H9 (cell line): ENCODE results near the gene DPY19L3. TPM values are rescaled to one million over a fixed set of nuclear protein-coding genes. Genes with fewer than 3 reads are reported as not detected.

Source experiments
- DNase-seq: peaks from one replicate; pipeline ENCODE4 v3.0.0-alpha.2; 2017
- H2AFZ ChIP-seq: one replicate; pipeline ENCODE4 v1.6.1; 2013; ENCODE audit warnings: mild to moderate bottlenecking, low read length, control low read depth, moderate library complexity
- H2AK5ac ChIP-seq: 2 replicates; pipeline ENCODE4 v1.6.1; 2013; ENCODE audit warnings: low read length, control low read depth, mixed read lengths; ENCODE audit not compliant: insufficient read length
- H2BK120ac ChIP-seq: one replicate; pipeline ENCODE4 v1.6.1; 2013; ENCODE audit warnings: low read depth, mild to moderate bottlenecking, low read length, control low read depth, inconsistent platforms; ENCODE audit not compliant: poor library complexity, severe bottlenecking
- H2BK12ac ChIP-seq: 2 replicates; pipeline ENCODE4 v1.6.1; 2013; ENCODE audit warnings: low read length, control low read depth, mixed read lengths, low read depth; ENCODE audit not compliant: insufficient read length
- H2BK15ac ChIP-seq: 2 replicates; pipeline ENCODE4 v1.6.1; 2013; ENCODE audit warnings: low read depth, low read length, control low read depth
- H2BK20ac ChIP-seq: one replicate; pipeline ENCODE4 v1.6.1; 2013; ENCODE audit warnings: low read depth, mild to moderate bottlenecking, low read length, control low read depth, inconsistent platforms; ENCODE audit not compliant: poor library complexity, severe bottlenecking
- H2BK5ac ChIP-seq: 2 replicates; pipeline ENCODE4 v1.6.1; 2013; ENCODE audit warnings: low read length, control low read depth, mixed read lengths; ENCODE audit not compliant: insufficient read length
- H3K14ac ChIP-seq: 2 replicates; pipeline ENCODE4 v1.6.1; 2013; ENCODE audit warnings: low read length, control low read depth; ENCODE audit not compliant: insufficient read depth
- H3K18ac ChIP-seq: 2 replicates; pipeline ENCODE4 v1.6.1; 2013; ENCODE audit warnings: low read depth, mild to moderate bottlenecking, mixed read lengths, low read length, control low read depth; ENCODE audit not compliant: insufficient read length
- H3K23ac ChIP-seq: 2 replicates; pipeline ENCODE4 v1.6.1; 2013; ENCODE audit warnings: low read length, control low read depth, mixed read lengths, low read depth; ENCODE audit not compliant: insufficient read length
- H3K23me2 ChIP-seq: 2 replicates; pipeline ENCODE4 v1.6.1; 2013; ENCODE audit warnings: low read depth, mild to moderate bottlenecking, mixed read lengths, low read length, control low read depth; ENCODE audit not compliant: insufficient read length, poor library complexity, severe bottlenecking
- H3K27ac ChIP-seq: 2 replicates; pipeline ENCODE4 v1.5.1; 2013; ENCODE audit warnings: low read length, control low read depth, mixed read lengths, low read depth; ENCODE audit not compliant: insufficient read length
- H3K27me3 ChIP-seq: 2 replicates; pipeline ENCODE4 v1.6.1; 2013; ENCODE audit warnings: low read length, control low read depth, inconsistent platforms; ENCODE audit not compliant: insufficient read depth
- H3K4ac ChIP-seq: 2 replicates; pipeline ENCODE4 v1.6.1; 2013; ENCODE audit warnings: low read depth, mild to moderate bottlenecking, control low read depth, inconsistent platforms, low read length, moderate library complexity
- H3K4me1 ChIP-seq: 2 replicates; pipeline ENCODE4 v1.6.1; 2013; ENCODE audit warnings: low read length, control low read depth, inconsistent platforms; ENCODE audit not compliant: insufficient read depth
- H3K4me2 ChIP-seq: 2 replicates; pipeline ENCODE4 v1.6.1; 2013; ENCODE audit warnings: low read length, control low read depth, mixed read lengths; ENCODE audit not compliant: insufficient read length, insufficient read depth
- H3K56ac ChIP-seq: 2 replicates; pipeline ENCODE4 v1.6.1; 2013; ENCODE audit warnings: low read depth, mild to moderate bottlenecking, mixed read lengths, low read length, control low read depth; ENCODE audit not compliant: insufficient read length
- H3K79me1 ChIP-seq: 2 replicates; pipeline ENCODE4 v1.6.1; 2013; ENCODE audit warnings: low read depth, mild to moderate bottlenecking, moderate library complexity, low read length, control low read depth, inconsistent platforms; ENCODE audit not compliant: insufficient read depth, poor library complexity, severe bottlenecking
- H3K79me2 ChIP-seq: 2 replicates; pipeline ENCODE4 v1.6.1; 2013; ENCODE audit warnings: low read length, control low read depth, inconsistent platforms; ENCODE audit not compliant: insufficient read depth
- H3K9ac ChIP-seq: 2 replicates; pipeline ENCODE4 v1.6.1; 2013; ENCODE audit warnings: low read length, control low read depth, mixed read lengths; ENCODE audit not compliant: insufficient read length; ENCODE audit errors: extremely low read depth
- H3K9me3 ChIP-seq: one replicate; pipeline ENCODE4 v1.6.1; 2013; ENCODE audit warnings: low read depth, low read length, inconsistent platforms; ENCODE audit not compliant: control insufficient read depth
- H3T11ph ChIP-seq: one replicate; pipeline ENCODE4 v1.6.1; 2013; ENCODE audit warnings: mild to moderate bottlenecking, low read length, control low read depth, inconsistent platforms
- H4K20me1 ChIP-seq: one replicate; pipeline ENCODE4 v1.6.1; 2013; ENCODE audit not compliant: control insufficient read depth, insufficient read length, insufficient read depth
- H4K5ac ChIP-seq: 2 replicates; pipeline ENCODE4 v1.6.1; 2013; ENCODE audit warnings: low read depth, mild to moderate bottlenecking, mixed read lengths, low read length, control low read depth; ENCODE audit not compliant: insufficient read length
- H4K8ac ChIP-seq: replicated peaks from 2 replicates; pipeline ENCODE4 v1.6.1; 2013; ENCODE audit warnings: low read length, control low read depth, mixed read lengths, low read depth; ENCODE audit not compliant: insufficient read length
- H4K91ac ChIP-seq: 2 replicates; pipeline ENCODE4 v1.6.1; 2013; ENCODE audit warnings: low read depth, mild to moderate bottlenecking, moderate library complexity, mixed read lengths, low read length, control low read depth; ENCODE audit not compliant: insufficient read length
- H3K27ac Mint-ChIP-seq, 3 experiments: 2 replicates in 2 of 3; 3 replicates in 1 of 3; pipeline ENCODE4 v1.8.0; 2020 to 2021; ENCODE audit warnings: mixed read lengths in 3 of 3, mild to moderate bottlenecking in 1 of 3, moderate library complexity in 1 of 3
- H3K27me3 Mint-ChIP-seq: 2 replicates; pipeline ENCODE4 v1.8.0; 2021; ENCODE audit warnings: low read depth, mild to moderate bottlenecking, moderate library complexity, mixed read lengths
- H3K36me3 Mint-ChIP-seq, 3 experiments: 2 replicates in 2 of 3; 3 replicates in 1 of 3; pipeline ENCODE4 v1.8.0; 2020 to 2021; ENCODE audit warnings: low read depth in 3 of 3, mixed read lengths in 3 of 3; ENCODE audit not compliant: insufficient read depth in 1 of 3
- H3K4me1 Mint-ChIP-seq, 2 experiments: 2 replicates each; pipeline ENCODE4 v1.8.0; 2020; ENCODE audit warnings: mixed read lengths in 2 of 2
- H3K4me3 Mint-ChIP-seq, 2 experiments: 2 replicates in 1 of 2; 3 replicates in 1 of 2; pipeline ENCODE4 v1.8.0; 2020 to 2021; ENCODE audit warnings: mild to moderate bottlenecking in 2 of 2, mixed read lengths in 2 of 2, moderate library complexity in 1 of 2
- H3K9me3 Mint-ChIP-seq, 2 experiments: 2 replicates in 1 of 2; 3 replicates in 1 of 2; pipeline ENCODE4 v1.8.0; 2020; ENCODE audit warnings: mild to moderate bottlenecking in 2 of 2, mixed read lengths in 2 of 2, moderate library complexity in 1 of 2
- WGBS: extraction: QIAGEN DNeasy Blood & Tissue Kit; methylation state at CpG from one replicate; pipeline ENCODE4 v1.1.7; 2013; ENCODE audit warnings: missing lambda C conversion rate, low lambda C conversion rate, mixed read lengths; ENCODE audit not compliant: insufficient read length; ENCODE audit errors: extremely low coverage; 5-methylcytosine and 5-hydroxymethylcytosine counted together
- total RNA-seq: library from RNA; stranded (reverse); gene quantifications from 2 replicates; pipeline ENCODE4 v1.2.1, GENCODE V29; 2021
- TF ChIP-seq, protein P1 (sequence below): fragments of 200-600 bp; sonication (generic); conservative IDR thresholded peaks from 3 replicates; pipeline ENCODE4 v1.8.0; 2021; ENCODE audit warnings: antibody characterized with exemption, mild to moderate bottlenecking

DPY19L3 gene
- total RNA-seq, 1 experiment from 2014 or later, result 54.5 TPM

- H4K8ac ChIP-seq, result no peak overlapping the region
- Mint-ChIP-seq H3K27me3 (no peaks in the 10 kb centered on the region), H3K36me3 (peaks cover 37 to 63% (median 49%) of the 10 kb centered on the region in 3 experiments), H3K4me3 (no peak overlapping the region), H3K9me3 (no peaks in the 10 kb centered on the region), H3K4me1 (peaks cover 6 to 14% of the 10 kb centered on the region in 2 experiments), H3K27ac (peak overlapping the region in 2 of 3 experiments; percentile 74 to 93; a peak in 4 of 7 replicates)
- H2AK5ac ChIP-seq, result no peak overlapping the region
- H3K79me2 ChIP-seq, result no peaks in the 10 kb centered on the region
- DNase-seq, result no peak
- no peak overlapping the region for H2BK120ac ChIP-seq
- H2BK15ac ChIP-seq, result no peak overlapping the region
- H3K23ac ChIP-seq, result no peak overlapping the region
- H3K9ac ChIP-seq, result no peak overlapping the region
- no CpG with 5 or more reads among the region's 8 CpGs for WGBS
- H4K20me1 ChIP-seq, result no peaks in the 10 kb centered on the region
- H3K14ac ChIP-seq, result no peak overlapping the region
- H2BK20ac ChIP-seq, result no peak overlapping the region
- H3K27ac ChIP-seq, result no peak overlapping the region
- no peak overlapping the region for H2AFZ ChIP-seq
- no peaks in the 10 kb centered on the region for H3K4me1 ChIP-seq
- H3K4ac ChIP-seq, result no peak overlapping the region
- no peak overlapping the region for H3K18ac ChIP-seq
- H3K9me3 ChIP-seq, result no peaks in the 10 kb centered on the region
- TF ChIP-seq, protein P1, sequence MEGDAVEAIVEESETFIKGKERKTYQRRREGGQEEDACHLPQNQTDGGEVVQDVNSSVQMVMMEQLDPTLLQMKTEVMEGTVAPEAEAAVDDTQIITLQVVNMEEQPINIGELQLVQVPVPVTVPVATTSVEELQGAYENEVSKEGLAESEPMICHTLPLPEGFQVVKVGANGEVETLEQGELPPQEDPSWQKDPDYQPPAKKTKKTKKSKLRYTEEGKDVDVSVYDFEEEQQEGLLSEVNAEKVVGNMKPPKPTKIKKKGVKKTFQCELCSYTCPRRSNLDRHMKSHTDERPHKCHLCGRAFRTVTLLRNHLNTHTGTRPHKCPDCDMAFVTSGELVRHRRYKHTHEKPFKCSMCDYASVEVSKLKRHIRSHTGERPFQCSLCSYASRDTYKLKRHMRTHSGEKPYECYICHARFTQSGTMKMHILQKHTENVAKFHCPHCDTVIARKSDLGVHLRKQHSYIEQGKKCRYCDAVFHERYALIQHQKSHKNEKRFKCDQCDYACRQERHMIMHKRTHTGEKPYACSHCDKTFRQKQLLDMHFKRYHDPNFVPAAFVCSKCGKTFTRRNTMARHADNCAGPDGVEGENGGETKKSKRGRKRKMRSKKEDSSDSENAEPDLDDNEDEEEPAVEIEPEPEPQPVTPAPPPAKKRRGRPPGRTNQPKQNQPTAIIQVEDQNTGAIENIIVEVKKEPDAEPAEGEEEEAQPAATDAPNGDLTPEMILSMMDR, result no peak
- peaks cover 2% of the 10 kb centered on the region for H3K79me1 ChIP-seq
- no peak overlapping the region for H4K5ac ChIP-seq
- H3K56ac ChIP-seq, result no peak overlapping the region
- no peaks in the 10 kb centered on the region for H3K27me3 ChIP-seq
- no peak overlapping the region for H3K4me2 ChIP-seq
- no peak overlapping the region for H2BK5ac ChIP-seq
- no peak overlapping the region for H2BK12ac ChIP-seq
- H4K91ac ChIP-seq, result no peak overlapping the region
- no peak overlapping the region for H3T11ph ChIP-seq
- H3K23me2 ChIP-seq, result no peaks in the 10 kb centered on the region
Measured at GRCh38 chr19:32416749-32417456, 11.3 kb downstream of the DPY19L3 start.
